NCI-H446 treated with DMSO at 0.1 percent for 48 hours (cell line): ENCODE measurements around the gene IQGAP2.
"Not testable (repeated sequence)": the region's sequence is repeated elsewhere in the genome, so short reads cannot be mapped to it uniquely, and the experiment has no call there.

ENCODE experiments used
- DNase-seq: peaks from one replicate; lab custom pipeline; 2025; lab: John Stamatoyannopoulos, UW

The IQGAP2 gene

GRCh38 chr5:76535577-76535976, 132.5 kb downstream of the IQGAP2 start:
- DNase-seq, result no peak

- DNase-seq, result no peak
Observed at GRCh38 chr5:76537073-76537543, 134.0 kb downstream of the IQGAP2 start.

GRCh38 chr5:76542241-76542640, 139.2 kb downstream of the IQGAP2 start:
- DNase-seq, result no peak

GRCh38 chr5:76542887-76543690, 140.0 kb downstream of the IQGAP2 start:
- DNase-seq, result no peak

- no peak for DNase-seq
Observed at GRCh38 chr5:76544268-76544926, 141.3 kb downstream of the IQGAP2 start.

- no peak for DNase-seq
Observed at GRCh38 chr5:76545184-76545583, 142.1 kb downstream of the IQGAP2 start.

- no peak for DNase-seq
Observed at GRCh38 chr5:76546497-76547102, 143.5 kb downstream of the IQGAP2 start.

GRCh38 chr5:76547242-76547890, 144.3 kb downstream of the IQGAP2 start:
- DNase-seq, result no peak

- no peak for DNase-seq
Observed at GRCh38 chr5:76547891-76548524, 144.9 kb downstream of the IQGAP2 start.

GRCh38 chr5:76548525-76549229, 145.6 kb downstream of the IQGAP2 start:
- DNase-seq, result no peak

GRCh38 chr5:76550881-76551280, 147.8 kb downstream of the IQGAP2 start:
- DNase-seq, result not testable (repeated sequence)

GRCh38 chr5:76552546-76552945, 149.5 kb downstream of the IQGAP2 start:
- DNase-seq, result no peak

GRCh38 chr5:76553251-76553650, 150.2 kb downstream of the IQGAP2 start:
- DNase-seq, result no peak

- DNase-seq, result no peak
Observed at GRCh38 chr5:76555114-76555513, 152.0 kb downstream of the IQGAP2 start.

GRCh38 chr5:76555717-76556116, 152.6 kb downstream of the IQGAP2 start:
- no peak for DNase-seq

- no peak for DNase-seq
Observed at GRCh38 chr5:76556511-76557221, 153.6 kb downstream of the IQGAP2 start.

- DNase-seq, result no peak
Observed at GRCh38 chr5:76560952-76561891, 158.1 kb downstream of the IQGAP2 start.

- DNase-seq, result no peak
Observed at GRCh38 chr5:76561959-76562358, 158.9 kb downstream of the IQGAP2 start.

GRCh38 chr5:76565009-76565408, 161.9 kb downstream of the IQGAP2 start:
- no peak for DNase-seq

GRCh38 chr5:76570153-76570552, 167.1 kb downstream of the IQGAP2 start:
- DNase-seq, result no peak
